CD4-positive, alpha-beta T cell treated with Interleukin-4 for 4 hours (primary cell): ENCODE data around the gene C16orf92.
A peak's percentile ranks its signal among the peaks of the same experiment; 100 is the strongest.

Source experiments
- DNase-seq: peaks from one replicate; pipeline ENCODE4 v3.0.0-alpha.2; 2020

The C16orf92 gene

DNA sequence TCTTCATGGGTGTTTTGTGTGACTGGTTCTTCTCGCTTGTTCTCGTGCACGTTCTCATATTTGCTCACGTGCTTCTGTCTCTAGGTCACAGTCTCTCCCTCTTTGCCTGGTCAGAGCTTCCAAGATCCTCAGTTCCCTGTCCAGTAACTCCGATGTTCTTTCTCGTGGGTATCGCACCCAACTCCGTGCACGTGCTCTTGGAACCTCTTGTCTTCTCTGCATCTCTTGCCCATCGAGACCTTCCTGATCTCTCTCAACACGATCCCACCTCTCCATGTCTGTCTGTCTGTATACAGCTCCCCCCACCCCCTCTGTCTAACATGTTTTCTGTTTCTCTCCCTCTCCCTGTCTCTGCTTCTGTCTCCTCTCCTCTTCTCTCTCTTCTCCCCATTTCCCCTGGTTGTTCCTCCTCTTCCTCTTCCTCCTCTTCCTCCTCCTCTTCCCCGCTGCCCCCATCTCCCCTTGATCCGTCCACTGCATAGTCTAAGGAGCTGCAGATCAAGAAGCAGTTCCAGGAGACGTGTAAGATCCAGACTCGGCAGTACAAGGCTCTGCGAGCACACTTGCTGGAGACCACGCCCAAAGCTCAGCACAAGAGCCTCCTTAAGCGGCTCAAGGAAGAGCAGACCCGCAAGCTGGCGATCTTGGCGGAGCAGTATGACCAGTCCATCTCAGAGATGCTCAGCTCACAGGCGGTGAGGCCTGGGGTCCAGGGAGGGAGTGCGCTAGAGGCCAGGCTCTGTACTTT, 33.7 kb upstream of the C16orf92 start:
- DNase-seq = no peak

DNA sequence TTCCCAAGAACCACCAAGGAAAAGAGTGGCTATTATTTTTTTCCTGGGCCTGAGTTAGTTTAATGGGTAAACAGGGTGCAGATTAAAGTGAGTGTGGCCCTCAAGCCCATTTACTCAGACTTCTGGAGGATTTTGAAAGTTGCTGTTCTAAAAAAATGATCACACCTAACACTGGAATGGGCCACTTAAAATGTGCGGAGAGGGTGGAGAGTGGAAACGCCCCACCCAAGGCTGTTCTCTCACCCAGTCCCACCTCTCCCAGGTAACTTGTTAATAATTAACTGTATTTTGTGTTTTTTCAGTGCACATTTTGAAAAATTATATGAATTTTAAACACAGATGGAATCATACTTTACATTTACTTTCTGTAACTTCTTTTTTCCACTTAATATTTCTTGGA, 33.0 kb upstream of the C16orf92 start:
- DNase-seq = no peak

DNA sequence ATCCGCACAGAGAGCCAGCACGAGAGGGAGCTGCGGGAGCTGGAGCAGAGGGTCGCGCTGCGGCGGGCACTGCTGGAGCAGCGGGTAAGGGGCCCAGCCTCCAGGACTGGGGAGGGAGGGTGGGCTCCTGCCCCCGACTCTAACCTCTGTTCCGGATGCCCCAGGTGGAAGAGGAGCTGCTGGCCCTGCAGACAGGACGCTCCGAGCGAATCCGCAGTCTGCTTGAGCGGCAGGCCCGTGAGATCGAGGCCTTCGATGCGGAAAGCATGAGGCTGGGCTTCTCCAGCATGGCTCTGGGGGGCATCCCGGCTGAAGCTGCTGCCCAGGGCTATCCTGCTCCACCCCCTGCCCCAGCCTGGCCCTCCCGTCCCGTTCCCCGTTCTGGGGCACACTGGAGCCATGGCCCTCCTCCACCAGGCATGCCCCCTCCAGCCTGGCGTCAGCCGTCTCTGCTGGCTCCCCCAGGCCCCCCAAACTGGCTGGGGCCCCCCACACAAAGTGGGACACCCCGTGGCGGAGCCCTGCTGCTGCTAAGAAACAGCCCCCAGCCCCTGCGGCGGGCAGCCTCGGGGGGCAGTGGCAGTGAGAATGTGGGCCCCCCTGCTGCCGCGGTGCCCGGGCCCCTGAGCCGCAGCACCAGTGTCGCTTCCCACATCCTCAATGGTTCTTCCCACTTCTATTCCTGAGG, 32.0 kb upstream of the C16orf92 start:
- no peak for DNase-seq

DNA sequence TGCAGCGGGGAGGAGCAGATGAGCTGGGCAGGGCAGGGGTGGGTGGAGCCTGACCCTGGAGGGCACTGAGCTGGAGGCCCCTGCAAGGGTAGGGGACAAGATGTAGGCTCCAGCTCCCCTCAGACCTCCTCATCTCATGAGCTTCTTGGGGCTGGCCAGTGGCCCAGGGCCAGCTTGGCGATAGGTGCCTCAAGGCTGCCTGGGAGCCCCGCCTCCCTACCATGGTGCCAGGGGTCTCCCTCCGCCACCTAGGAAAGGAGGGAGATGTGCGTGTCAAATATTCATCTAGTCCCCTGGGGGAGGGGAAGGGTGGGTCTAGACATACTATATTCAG, 31.5 kb upstream of the C16orf92 start:
- no peak for DNase-seq

DNA sequence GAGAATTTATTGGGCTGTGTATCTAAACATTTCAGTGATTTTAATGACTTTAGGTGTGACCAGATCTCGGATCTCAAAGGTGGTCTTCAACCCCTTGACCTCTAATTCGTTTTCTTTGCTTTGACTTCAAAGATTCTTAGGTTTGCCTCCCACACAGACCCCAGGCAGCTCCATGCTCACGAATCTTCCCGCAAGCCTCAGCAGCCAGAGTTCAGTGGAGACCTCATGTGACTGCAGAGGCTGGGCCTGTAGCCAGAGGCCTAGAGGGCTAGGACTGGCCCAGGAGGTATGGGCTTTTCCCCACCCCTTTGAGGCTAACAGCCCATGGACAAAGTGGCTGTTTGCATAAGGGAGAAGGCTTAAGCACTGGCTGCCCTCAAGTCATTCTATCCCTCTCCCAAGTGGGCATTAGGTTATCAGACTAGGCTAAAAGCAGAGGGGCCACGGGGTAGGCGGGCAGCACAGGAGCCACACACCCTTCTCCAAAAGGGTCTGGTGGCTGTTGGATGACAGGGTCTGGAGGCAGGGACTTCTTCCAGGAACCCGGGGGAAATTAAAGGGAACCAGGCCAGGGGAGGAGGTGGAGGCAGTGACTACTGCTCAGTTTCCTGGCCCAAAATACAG, 30.5 kb upstream of the C16orf92 start:
- no peak for DNase-seq

DNA sequence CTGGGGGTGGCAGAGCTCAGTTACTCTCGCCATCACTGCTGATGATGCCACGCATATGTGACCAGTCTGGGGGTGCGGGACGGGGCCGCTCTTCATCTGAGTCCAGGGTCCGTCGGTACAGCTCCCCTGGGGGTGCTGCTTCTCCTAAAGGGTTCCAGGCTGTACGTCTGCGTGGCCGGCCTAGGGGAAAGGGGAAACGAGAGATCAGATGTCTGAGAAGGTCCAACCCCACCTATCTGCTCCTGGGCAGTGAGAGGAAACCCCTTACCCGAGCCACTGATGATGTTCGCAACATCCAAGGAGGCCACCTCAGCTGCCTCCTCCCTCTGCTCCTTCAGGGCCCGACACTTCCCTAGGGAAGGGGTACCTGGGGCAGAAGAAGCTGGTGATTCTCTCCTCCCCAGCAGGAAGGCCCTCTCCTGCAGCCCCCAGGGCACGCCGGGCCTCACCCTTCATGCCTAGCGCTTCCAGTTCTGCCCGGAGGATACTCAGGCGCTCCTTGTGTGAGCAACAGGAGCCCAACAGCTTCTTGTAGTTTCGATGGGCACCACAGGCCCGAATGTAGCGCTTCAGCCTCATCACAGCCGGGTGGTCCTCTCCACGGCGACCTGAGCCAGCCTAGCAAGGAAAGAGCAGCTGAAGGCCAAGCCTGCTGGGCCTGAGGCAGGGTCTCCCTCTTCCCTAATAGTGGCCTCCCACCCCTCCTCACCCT, 29.7 kb upstream of the C16orf92 start:
- no peak for DNase-seq

DNA sequence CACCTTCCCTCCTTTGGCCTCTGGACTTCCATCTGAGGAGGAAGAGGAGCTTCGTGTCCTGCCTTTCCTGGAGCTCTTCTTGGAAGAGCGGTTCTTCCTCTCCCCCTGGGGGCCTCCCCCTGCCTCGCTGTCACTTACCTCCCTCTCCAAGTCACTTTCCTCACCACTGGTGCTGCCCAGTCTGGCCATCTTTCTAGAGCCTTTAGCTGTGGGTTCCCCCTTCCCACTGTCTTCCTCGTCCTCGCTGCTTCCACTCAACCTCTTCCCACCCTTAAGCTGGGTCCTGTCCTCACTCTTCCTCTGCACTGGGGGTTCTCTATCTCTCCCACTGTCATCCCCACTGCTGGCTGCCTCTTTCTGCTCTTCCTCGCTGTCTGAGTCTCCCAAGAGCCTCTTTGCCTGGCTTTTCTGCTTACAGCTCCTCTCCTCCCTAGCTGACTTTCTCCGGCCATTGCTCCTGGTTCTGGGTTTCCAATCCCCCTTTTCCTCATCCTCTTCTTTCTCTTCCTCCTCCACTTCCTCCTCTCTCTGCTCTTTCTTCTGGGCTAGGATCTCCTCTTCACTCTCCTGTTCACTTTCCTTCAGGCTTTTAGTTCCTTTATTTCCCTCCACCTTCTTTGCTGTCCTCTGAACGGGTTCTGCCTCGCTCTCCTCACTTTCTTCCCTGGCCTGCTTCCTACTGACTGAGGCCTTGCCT, 28.9 kb upstream of the C16orf92 start:
- no peak for DNase-seq

DNA sequence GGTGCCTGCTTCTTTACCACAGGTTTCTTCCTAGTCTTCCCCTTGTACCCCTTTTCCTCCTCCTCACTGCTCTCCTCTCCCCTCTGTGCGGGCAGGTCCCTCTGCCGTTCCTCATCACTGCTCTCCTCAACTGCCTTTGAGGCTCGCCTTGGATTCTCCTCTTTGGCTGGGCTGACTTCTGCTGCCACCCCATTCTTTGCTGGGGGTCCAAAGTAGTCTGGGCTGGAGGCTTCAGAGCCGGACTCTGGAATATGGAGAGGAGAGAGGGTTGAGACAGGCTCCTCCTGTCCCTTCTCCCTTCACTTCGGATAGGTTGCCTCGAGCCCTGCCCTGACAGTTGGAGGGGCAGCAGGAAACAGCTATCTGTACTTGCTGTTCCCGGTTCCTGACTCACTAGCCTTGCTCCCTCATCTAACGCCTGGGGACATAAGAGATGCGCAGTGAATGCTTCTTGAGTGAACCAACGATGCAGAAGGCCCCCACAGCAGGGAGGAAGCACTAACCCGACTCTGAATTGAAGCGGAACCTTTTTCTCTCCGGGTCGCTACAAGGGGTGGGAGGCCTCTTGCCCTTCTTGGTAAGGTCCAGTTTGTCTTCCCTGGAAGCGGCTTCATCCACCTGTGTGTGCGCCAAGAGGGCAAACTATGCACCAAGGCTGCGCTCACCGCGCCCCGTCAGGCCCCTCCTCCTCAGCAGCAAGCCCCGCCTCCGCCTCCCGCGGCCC, 28.2 kb upstream of the C16orf92 start:
- no peak for DNase-seq

DNA sequence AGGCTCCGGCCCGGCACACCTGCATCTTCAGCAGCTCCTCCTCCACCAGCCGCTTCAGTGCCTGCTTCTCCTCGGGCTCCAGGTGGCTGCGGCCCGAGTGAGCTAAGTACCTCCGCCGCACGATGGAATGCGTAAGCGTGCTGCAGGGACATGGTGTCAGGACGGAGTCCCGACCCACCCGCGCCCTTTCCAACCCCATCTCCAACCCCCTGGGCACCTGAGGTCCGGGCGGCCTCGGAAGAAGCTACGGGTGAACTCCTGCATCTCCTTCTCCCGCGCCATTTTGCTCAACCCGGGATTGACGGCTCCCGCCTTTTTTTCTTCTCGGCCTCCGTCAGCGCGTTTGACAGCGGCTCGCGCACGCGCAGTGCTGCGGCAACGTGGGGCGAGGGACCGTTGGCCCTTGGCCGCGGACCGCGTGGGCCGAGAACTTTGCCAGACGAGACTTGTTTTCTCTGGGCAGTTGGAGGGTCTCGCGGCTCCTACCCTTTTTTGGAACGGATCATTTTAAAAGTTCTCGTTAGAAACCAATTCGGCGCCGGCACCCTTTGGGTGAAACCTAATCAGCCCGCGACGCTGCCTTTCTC, 27.6 kb upstream of the C16orf92 start, which contains the start of gene HIRIP3:
TSS of gene HIRIP3 (minus strand) at position 294 of the 587 bp plus-strand sequence. CDS start at position 282, 12 bp downstream.
- peak; percentile 83 for DNase-seq

DNA sequence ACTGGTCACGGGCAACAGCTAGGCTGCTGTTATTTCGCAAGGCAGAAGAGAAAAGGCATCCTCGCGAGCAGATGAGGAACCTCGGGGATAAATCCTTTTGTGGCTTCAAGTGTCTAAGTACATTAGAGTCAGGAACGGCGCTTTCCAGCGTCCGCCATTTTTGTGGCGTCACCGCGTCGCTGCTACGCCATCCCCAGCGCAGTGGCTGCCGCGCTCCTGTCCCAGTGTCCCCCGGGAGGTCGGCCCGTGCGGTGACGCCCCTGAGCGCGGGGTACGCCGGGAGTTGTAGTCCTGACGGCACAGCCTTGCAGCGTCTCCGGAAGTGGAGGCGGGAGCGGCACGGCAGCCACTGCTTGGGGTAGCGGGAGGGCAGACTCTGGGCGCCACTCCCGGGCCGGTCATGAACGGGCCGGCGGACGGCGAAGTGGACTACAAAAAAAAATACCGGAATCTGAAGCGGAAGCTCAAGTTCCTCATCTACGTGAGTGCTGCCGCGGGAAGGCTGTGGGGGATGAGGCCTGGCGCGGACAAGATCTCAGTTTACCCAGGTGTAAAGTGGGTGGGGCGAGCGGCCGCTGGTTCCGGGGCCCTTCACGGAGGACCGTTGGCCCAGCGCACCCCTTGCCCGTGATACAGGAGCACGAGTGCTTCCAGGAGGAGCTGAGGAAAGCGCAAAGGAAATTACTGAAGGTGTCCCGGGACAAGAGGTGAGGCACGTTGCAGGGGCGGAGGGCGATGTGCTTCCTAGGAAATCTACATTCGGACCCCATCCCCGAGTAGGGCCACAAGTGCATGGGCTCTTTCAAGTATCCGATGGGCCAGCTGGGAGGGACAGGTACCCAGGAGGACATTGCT, 26.9 kb upstream of the C16orf92 start, which contains the start of gene INO80E:
TSS of gene INO80E (plus strand) at position 331 of the 855 bp plus-strand sequence. CDS start at position 401, 70 bp downstream.
- peak; percentile 97 for DNase-seq

DNA sequence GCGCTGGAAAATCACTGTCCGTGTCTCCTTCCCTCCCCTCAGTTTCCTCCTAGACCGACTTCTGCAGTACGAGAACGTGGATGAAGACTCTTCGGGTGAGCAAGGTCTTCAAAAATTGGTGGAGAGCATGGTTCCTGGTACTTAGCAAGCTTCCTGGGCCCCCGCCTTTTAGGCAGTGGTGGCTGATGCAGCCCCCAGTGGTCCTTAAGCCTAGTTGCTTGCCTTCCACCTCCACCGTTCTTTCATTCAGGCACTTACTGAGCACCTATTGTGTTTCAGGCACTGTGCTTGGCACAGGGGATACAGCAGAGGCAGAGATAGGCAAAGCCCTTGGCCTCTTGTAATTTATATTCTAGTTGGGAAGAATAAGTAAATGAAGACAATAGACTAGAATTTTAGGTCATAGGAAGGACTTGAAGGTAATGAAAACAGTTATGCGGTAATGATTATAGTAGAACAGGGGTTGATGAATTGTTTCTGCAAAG, 26.2 kb upstream of the C16orf92 start:
- no peak for DNase-seq

DNA sequence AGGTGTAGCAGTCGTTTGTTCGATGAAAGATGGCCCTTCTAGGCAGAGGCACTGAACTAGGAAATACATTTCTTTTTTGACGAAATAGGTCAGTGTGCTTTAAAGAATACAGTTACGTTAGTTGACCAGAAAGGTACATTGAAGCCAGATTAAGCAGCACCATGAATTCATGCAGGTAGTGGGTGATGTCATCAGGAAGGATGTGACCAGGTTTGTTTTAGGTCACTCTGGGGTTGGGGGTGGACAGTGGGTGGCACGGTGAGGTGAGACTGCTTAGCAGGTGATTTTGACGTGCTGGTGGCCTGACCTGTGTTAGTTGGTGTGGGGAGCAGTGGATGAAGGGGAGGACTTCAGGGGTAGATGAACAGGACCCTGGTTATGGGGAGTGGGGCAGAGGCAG, 23.4 kb upstream of the C16orf92 start:
- no peak for DNase-seq

DNA sequence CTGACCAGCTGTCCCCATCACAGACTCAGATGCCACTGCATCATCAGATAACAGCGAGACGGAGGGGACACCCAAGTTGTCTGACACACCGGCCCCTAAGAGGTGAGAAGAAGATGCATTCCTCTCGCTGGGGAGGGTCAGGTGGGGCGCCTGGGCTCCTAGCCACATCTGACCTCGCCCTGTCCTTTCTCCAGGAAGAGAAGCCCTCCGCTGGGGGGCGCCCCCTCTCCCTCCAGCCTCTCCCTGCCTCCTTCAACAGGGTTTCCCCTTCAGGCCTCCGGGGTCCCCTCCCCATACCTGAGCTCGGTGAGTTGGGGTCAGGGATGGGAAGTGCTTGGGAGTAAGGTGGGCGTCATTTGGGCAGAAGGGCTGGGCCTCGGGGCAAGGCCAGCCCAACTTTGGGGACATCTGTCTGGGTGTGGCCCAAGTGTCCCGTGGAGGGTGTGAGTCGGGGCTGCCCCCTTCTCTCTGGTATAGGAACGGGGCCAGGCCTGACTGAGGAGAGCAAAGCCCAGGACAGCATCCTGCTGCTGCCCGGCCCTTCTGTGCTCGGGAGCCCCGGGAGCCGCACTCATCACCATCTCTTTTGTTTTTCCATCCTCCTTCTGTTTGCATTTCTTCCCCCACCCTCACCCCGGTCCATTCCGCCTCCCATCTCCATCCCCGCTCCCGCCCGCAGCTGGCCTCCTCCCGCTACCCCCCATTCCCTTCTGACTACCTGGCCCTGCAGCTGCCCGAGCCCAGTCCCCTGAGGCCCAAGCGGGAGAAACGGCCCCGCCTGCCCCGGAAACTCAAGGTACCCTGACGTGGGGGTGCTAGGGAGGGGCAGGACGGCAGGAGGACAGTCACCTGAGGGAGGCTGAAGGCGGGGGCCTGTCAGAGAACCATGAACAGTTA, 22.0 kb upstream of the C16orf92 start:
- DNase-seq = no peak

DNA sequence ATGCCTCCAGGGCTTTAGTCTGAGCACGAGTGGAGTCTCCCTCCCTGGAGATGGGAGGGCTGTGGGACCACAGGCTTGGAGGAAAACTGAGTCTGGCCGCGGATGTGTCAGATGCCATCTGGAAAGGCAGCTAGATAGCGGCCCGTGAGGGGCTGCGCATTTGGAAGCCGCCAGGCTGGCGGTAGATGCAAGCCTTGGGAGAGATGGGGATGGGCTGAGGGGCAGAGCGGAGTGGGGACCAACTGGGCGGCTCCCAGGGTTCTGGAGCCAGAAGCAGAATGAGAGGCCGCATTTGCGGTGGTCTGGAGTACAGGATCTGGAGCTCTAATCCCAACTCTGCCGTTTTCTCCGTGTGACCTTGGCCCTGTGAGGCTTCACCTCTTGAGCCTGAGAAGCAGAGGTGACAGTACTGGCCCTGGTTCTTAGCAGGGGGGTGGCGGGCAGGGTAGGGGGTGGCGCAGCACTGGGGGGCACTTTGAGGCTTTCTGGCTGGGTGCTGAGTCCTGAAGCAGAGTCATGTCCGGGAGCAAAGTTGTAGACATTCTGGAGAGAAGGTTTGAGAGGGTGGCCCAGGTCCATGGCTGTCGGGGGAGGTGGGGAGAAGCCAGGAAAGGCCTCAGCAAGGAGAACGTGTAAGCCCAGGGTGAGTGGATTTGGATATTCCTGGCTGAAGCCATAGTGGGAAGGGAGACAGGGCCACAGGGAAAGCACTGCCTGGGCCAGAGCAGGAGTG, 20.2 kb upstream of the C16orf92 start:
- no peak for DNase-seq

DNA sequence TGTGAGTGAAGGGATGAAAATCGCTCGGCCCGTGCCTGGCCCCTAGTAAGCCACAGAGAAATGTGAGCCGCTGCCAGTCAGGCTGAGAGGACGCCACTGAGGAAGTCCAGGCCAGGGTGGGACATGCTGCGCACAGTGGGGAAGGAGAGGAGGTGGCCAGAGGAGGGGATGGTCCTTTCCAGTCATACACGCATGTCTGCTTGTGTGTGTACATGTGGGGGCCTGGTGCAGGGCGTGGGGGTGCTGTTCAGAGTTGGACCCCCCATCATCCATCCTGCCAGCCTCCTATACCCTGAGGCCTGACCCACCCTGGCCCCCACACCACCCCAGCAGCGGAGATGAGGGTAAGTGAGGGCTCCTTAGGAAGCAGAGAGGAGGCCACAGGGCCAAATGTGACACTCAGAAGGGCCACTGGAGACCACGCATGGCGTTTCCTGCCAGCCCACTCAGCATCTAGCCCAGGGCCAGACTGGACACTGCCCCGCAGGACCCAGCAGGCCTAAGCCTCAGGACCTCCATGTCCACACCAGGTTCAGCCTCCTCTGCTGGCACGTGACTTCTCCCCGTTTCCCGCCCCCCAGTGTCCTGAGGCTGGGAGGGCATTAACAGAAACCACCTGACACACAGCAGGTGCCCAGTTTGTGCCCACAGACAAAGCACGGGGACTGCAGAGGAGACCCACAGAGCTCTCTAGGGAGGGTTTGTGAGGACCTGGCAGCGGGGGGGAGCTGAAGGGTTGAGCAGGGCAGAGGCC, 19.2 kb upstream of the C16orf92 start:
- DNase-seq = no peak

DNA sequence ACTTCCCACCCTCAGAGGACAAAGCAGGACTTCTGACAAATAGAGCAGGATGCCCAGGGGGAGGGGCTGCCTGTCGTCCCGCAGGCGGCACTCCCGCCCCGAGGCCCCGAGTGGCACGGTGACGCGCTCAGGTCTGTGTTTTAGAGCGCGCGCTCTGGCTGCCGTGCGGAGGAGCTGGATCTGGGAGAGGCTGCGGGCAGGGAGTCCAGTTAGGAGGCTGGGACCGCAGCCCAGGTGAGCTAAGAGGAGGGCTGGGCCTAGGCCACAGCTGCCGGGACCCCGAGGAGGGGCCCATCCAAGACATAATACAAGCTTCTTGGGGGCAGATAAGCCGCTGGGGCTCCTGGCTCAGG, 18.6 kb upstream of the C16orf92 start:
- DNase-seq = no peak

DNA sequence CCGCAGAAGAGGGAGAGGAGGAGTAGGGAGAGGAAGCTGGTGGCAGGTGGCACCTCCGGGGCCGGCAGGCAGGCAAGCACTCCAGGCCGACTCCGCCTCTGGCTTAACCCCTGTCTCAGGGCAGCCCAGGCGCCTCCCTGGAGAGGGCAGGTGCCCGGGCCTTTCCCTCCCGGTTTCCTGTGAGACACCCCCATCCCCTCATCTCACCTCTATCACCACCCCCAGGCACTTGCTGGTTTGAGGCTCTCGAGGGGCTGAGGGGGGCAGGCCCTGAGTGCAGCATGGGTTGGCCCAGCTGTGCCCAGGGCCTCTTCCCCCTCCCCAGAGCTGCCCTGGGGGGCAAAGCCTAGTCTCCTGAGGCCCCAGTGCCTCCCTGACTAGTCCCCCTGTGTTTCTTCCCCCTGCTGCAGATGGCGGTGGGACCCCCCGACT, 18.2 kb upstream of the C16orf92 start:
- no peak for DNase-seq
